Endothelial cell of umbilical vein (primary cell): Measurements from ENCODE around the gene SHC1. TPM values are rescaled to one million over a fixed set of nuclear protein-coding genes. Genes with fewer than 3 reads are reported as not detected.

Experiments used
- BruUV-seq: library from RNA; stranded (reverse); fragments of 400-500 nt; replicated peaks from 2 replicates; lab custom pipeline; 2021; lab: Mats Ljungman, UMichigan
- CTCF ChIA-PET: fragments of 300-600, 350-600 bp; sonication (Branson Sonifier 250); formaldehyde crosslinking; loops from one replicate; lab custom pipeline; 2021; ENCODE audit warnings: antibody characterized with exemption, inconsistent platforms; lab: Charles Lee
- POLR2A ChIA-PET: fragments of 300-600, 350-600 bp; sonication (Branson Sonifier 250); formaldehyde crosslinking; loops from one replicate; lab custom pipeline; 2021; ENCODE audit warnings: antibody characterized with exemption, inconsistent platforms; lab: Charles Lee
- DNase-seq: peaks from one replicate; pipeline ENCODE4 v3.0.0-alpha.2; 2011; ENCODE audit warnings: low read depth, low spot score
- FAIRE-seq: peaks from 2 replicates; lab custom pipeline; 2011; peaks lifted over from hg19 to GRCh38; lab: Jason Lieb, UNC
- H2AFZ ChIP-seq: 2 replicates; pipeline ENCODE4 v1.6.0; 2012; ENCODE audit warnings: low read depth, low read length, control low read depth, inconsistent platforms
- H3K27ac ChIP-seq: 2 replicates; pipeline ENCODE4 v1.5.1; 2011; ENCODE audit warnings: low read depth, mild to moderate bottlenecking, control low read depth, low read length, moderate library complexity; ENCODE audit not compliant: insufficient read depth
- H3K27me3 ChIP-seq, 2 experiments: 2 replicates each; pipeline versions ENCODE4 v1.6.0 to v1.6.1; 2011; ENCODE audit warnings: low read length in 2 of 2, mixed read lengths in 1 of 2; ENCODE audit not compliant: control insufficient read depth in 2 of 2, insufficient read depth in 2 of 2
- H3K36me3 ChIP-seq, 2 experiments: 2 replicates in 1 of 2; 3 replicates in 1 of 2; pipeline ENCODE4 v1.5.1; 2011; ENCODE audit warnings: low read length in 2 of 2, mild to moderate bottlenecking in 1 of 2, moderate library complexity in 1 of 2; ENCODE audit not compliant: control insufficient read depth in 2 of 2, insufficient read depth in 2 of 2; ENCODE audit errors: extremely low read depth in 1 of 2
- H3K4me1 ChIP-seq: 3 replicates; pipeline ENCODE4 v1.5.1; 2011; ENCODE audit warnings: mild to moderate bottlenecking, low read length; ENCODE audit not compliant: control insufficient read depth, insufficient read depth; ENCODE audit errors: extremely low read depth
- H3K4me2 ChIP-seq: 2 replicates; pipeline ENCODE4 v1.6.1; 2011; ENCODE audit warnings: low read length, control low read depth, mixed read lengths; ENCODE audit not compliant: insufficient read depth
- H3K4me3 ChIP-seq, 3 experiments: fragments of 200-600 bp in 1 of 3; sonication (generic), shearing (Covaris generic) in 1 of 3; replicated peaks in 1 of 3; 2 replicates each; pipeline ENCODE4 v1.5.1; 2011 to 2016; ENCODE audit warnings: control low read depth in 3 of 3, low read length in 3 of 3, mild to moderate bottlenecking in 2 of 3, inconsistent platforms in 1 of 3, low read depth in 1 of 3, moderate library complexity in 1 of 3; ENCODE audit not compliant: insufficient read depth in 1 of 3
- H3K79me2 ChIP-seq: 2 replicates; pipeline ENCODE4 v1.6.0; 2012; ENCODE audit warnings: low read length, inconsistent platforms; ENCODE audit not compliant: control insufficient read depth, insufficient read depth
- H3K9ac ChIP-seq: replicated peaks from 2 replicates; pipeline ENCODE3; 2011; ENCODE audit warnings: low read length, control low read depth; ENCODE audit not compliant: insufficient read depth; ENCODE audit errors: extremely low read depth
- H3K9me1 ChIP-seq: replicated peaks from 3 replicates; pipeline ENCODE4 v1.6.0; 2011; ENCODE audit warnings: mild to moderate bottlenecking, low read length; ENCODE audit not compliant: control insufficient read depth, insufficient read depth; ENCODE audit errors: extremely low read depth
- H3K9me3 ChIP-seq: replicated peaks from 2 replicates; pipeline ENCODE4 v1.5.1; 2012; ENCODE audit warnings: low read length, inconsistent platforms; ENCODE audit not compliant: control insufficient read depth, insufficient read depth
- H4K20me1 ChIP-seq: replicated peaks from 2 replicates; pipeline ENCODE3; 2011; ENCODE audit warnings: mild to moderate bottlenecking, low read length; ENCODE audit not compliant: control insufficient read depth, insufficient read depth; ENCODE audit errors: extremely low read depth
- EZH2 ChIP-seq: IDR thresholded peaks from 2 replicates; pipeline ENCODE4 v1.6.1; 2012; ENCODE audit warnings: borderline replicate concordance, low read depth, mild to moderate bottlenecking, moderate library complexity, low read length, inconsistent platforms; ENCODE audit not compliant: severe bottlenecking
- FOS ChIP-seq: IDR thresholded peaks from 2 replicates; pipeline ENCODE4 v1.6.1; 2011; ENCODE audit warnings: mild to moderate bottlenecking, low read length, moderate library complexity, borderline replicate concordance; ENCODE audit not compliant: insufficient read depth
- GATA2 ChIP-seq: IDR thresholded peaks from 2 replicates; pipeline ENCODE4 v1.7.0; 2011; ENCODE audit warnings: low read depth, mild to moderate bottlenecking, moderate library complexity, mixed read lengths, low read length; ENCODE audit not compliant: insufficient read length, insufficient read depth
- JUN ChIP-seq: IDR thresholded peaks from 2 replicates; pipeline ENCODE4 v1.6.1; 2011; ENCODE audit warnings: borderline replicate concordance, low read depth; ENCODE audit not compliant: insufficient read length, insufficient read depth
- MAX ChIP-seq: IDR thresholded peaks from 2 replicates; pipeline ENCODE4 v1.6.1; 2011; ENCODE audit not compliant: insufficient read depth, insufficient read length
- MYC ChIP-seq: IDR thresholded peaks from one replicate; pipeline ENCODE4 v1.6.1; 2011; ENCODE audit warnings: mild to moderate bottlenecking, low read depth, low read length
- POLR2A ChIP-seq: IDR thresholded peaks from 2 replicates; pipeline ENCODE4 v1.6.1; 2012; ENCODE audit warnings: low read depth, mild to moderate bottlenecking, control low read depth, low read length
- POLR2AphosphoS5 ChIP-seq: IDR thresholded peaks from 2 replicates; pipeline ENCODE4 v1.6.1; 2012; ENCODE audit warnings: low read depth, mild to moderate bottlenecking, control low read depth, low read length, moderate library complexity; ENCODE audit not compliant: insufficient read depth
- dilution Hi-C: fragments of 300-500 bp; cut with MboI; formaldehyde crosslinking; loops from one replicate; pipeline ENCODE4 v1.15.0; 2019; ENCODE audit warnings: low sequenced_read_pairs; ENCODE audit not compliant: extremely low pct_ligation_motif_present
- intact Hi-C: fragments of 100-400 bp; cut with micrococcal nuclease; formaldehyde crosslinking; loops from one replicate; pipeline ENCODE4 v1.10.0; 2022
- polyA plus RNA-seq, 4 experiments: library from polyadenylated mRNA; depleted of rRNA in 3 of 4; stranded (reverse) in 3 of 4; unstranded in 1 of 4; fragments of >200 nt; gene quantifications; 2 replicates each; pipeline versions ENCODE4 v1.2.1 to v1.2.3, GENCODE V29; 2011 to 2012; ENCODE audit warnings: missing spikeins in 1 of 4
- total RNA-seq: library from RNA; stranded (reverse); gene quantifications from 2 replicates; pipeline ENCODE4 v1.2.3, GENCODE V29; 2021
- TF ChIP-seq, protein P1 (sequence below), 2 donors: IDR thresholded peaks; 1 replicate in 1 of 2; 2 replicates in 1 of 2; pipeline ENCODE4 v1.5.1; 2011; ENCODE audit warnings: low read length in 2 of 2, mild to moderate bottlenecking in 2 of 2, moderate library complexity in 2 of 2, control low read depth in 1 of 2, inconsistent platforms in 1 of 2, low read depth in 1 of 2; ENCODE audit not compliant: insufficient read depth in 1 of 2; ENCODE audit errors: extremely low read depth in 1 of 2

SHC1 gene
- total and polyA plus RNA-seq, 2 donors (not counting 3 experiments of a cell fraction or from before 2014, with no cell fraction given) = 316 to 324 TPM

DNA sequence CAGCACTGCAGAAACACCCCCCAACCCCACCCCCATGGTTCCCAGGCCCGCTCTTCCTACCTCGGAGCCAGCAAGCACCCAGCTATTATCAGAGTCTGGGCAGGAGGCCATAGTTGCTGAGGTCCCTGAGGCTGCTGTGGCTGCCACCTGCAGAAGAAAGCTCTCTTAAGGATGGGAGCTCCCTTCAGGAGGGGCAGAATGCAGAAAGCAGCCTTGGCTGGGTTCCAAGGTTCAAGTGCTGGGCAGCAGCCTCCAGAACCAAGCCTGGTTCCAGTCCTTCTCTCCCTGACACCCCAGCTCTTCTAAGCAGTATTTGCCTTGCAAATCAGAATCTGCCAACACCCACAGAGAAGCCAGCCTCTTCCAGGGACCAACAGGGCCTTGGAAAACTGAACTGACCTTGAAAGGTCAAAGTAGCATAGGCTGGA lies 16.9 kb downstream of the SHC1 start:
- intact Hi-C loops (loop anchor here (2.0 kb wide), 2 partner anchors 17 to 19 kb away; partner anchors contain the start of gene PMVK), dilution Hi-C loops (no loop called here)
- Histone ChIP-seq H2AFZ (no peak overlapping the region), H3K79me2 (no peaks in the 10 kb centered on the region), H3K9me3 (no peaks in the 10 kb centered on the region), H3K4me2 (no peak overlapping the region), H4K20me1 (no peaks in the 10 kb centered on the region), H3K36me3 (peaks cover 0 to 13% of the 10 kb centered on the region in 2 experiments), H3K4me1 (peaks cover 19% of the 10 kb centered on the region), H3K9me1 (no peaks in the 10 kb centered on the region), H3K27ac (no peak overlapping the region), H3K27me3 (no peaks in the 10 kb centered on the region), H3K9ac (no peak overlapping the region), H3K4me3 (no peak overlapping the region)
- POLR2A ChIA-PET = no interaction called here
- DNase-seq (no peak), FAIRE-seq (no peak)
- CTCF ChIA-PET = interaction anchor here (0.9 to 2.4 kb wide), 3 partner anchors 9 to 131 kb away, joined by 3 to 10 read pairs (median 6); no protein-coding TSS in a partner anchor
- TF ChIP-seq POLR2AphosphoS5 (no peak), MYC (no peak), GATA2 (no peak), JUN (no peak), EZH2 (no peak), MAX (no peak), FOS (no peak), POLR2A (no peak)
- TF ChIP-seq, protein P1, sequence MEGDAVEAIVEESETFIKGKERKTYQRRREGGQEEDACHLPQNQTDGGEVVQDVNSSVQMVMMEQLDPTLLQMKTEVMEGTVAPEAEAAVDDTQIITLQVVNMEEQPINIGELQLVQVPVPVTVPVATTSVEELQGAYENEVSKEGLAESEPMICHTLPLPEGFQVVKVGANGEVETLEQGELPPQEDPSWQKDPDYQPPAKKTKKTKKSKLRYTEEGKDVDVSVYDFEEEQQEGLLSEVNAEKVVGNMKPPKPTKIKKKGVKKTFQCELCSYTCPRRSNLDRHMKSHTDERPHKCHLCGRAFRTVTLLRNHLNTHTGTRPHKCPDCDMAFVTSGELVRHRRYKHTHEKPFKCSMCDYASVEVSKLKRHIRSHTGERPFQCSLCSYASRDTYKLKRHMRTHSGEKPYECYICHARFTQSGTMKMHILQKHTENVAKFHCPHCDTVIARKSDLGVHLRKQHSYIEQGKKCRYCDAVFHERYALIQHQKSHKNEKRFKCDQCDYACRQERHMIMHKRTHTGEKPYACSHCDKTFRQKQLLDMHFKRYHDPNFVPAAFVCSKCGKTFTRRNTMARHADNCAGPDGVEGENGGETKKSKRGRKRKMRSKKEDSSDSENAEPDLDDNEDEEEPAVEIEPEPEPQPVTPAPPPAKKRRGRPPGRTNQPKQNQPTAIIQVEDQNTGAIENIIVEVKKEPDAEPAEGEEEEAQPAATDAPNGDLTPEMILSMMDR (IDR thresholded peaks at IDR 0.05; ENCODE audit: extremely low read depth in 1 of 2, insufficient read depth in 1 of 2, low read depth in 1 of 2, low read length in 2 of 2) = no peak
- BruUV-seq = no TSS peak
